B cell (primary cell): Measurements from ENCODE around the gene ADAMTS12.

Source experiments
- EZH2 ChIP-seq: IDR thresholded peaks from 2 replicates; pipeline ENCODE4 v1.6.1; 2012; ENCODE audit warnings: borderline replicate concordance, low read depth, mild to moderate bottlenecking, moderate library complexity, low read length; ENCODE audit not compliant: insufficient read depth, poor library complexity, severe bottlenecking
- TF ChIP-seq, protein P1 (sequence below): fragments of 200-600 bp; IDR thresholded peaks from one replicate; pipeline ENCODE4 v1.8.0; 2022; ENCODE audit warnings: antibody characterized with exemption, mild to moderate bottlenecking

DNA sequence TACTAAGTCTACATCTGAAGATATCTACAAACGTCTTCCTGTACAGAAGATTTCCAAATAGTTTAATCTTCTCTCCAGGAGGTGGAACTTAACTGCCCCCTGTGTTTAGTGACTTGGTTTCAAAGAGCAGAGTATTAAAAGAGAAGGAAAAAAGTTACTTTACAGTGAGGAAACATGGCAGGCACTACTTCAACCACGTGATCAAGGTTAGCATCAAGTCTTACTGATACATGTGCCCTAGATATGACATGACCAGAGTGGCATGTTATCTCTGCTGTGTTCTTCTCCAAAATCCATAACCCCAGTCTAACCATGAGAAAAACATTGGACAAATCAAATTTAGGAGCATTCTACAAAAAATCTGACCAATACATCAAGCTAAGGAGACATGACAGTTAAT, 125.8 kb downstream of the ADAMTS12 start:
- TF ChIP-seq, protein P1, sequence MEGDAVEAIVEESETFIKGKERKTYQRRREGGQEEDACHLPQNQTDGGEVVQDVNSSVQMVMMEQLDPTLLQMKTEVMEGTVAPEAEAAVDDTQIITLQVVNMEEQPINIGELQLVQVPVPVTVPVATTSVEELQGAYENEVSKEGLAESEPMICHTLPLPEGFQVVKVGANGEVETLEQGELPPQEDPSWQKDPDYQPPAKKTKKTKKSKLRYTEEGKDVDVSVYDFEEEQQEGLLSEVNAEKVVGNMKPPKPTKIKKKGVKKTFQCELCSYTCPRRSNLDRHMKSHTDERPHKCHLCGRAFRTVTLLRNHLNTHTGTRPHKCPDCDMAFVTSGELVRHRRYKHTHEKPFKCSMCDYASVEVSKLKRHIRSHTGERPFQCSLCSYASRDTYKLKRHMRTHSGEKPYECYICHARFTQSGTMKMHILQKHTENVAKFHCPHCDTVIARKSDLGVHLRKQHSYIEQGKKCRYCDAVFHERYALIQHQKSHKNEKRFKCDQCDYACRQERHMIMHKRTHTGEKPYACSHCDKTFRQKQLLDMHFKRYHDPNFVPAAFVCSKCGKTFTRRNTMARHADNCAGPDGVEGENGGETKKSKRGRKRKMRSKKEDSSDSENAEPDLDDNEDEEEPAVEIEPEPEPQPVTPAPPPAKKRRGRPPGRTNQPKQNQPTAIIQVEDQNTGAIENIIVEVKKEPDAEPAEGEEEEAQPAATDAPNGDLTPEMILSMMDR = no peak
- TF ChIP-seq EZH2 = no peak
